Brain microvascular endothelial cell (primary cell): ENCODE measurements around the gene ALDH1L2.

ENCODE experiments used
- DNase-seq: peaks from one replicate; pipeline ENCODE4 v3.0.0-alpha.2; 2020
- H3K27ac ChIP-seq: fragments of 250-450 bp; sonication (Bioruptor Pico); 2 replicates; pipeline ENCODE4 v1.5.1; 2020; ENCODE audit warnings: mild to moderate bottlenecking, moderate library complexity
- H3K27me3 ChIP-seq: fragments of 250-450 bp; sonication (Bioruptor Pico); replicated peaks from 2 replicates; pipeline ENCODE4 v1.5.1; 2020; ENCODE audit warnings: mild to moderate bottlenecking
- H3K36me3 ChIP-seq: fragments of 250-450 bp; sonication (Bioruptor Pico); replicated peaks from 2 replicates; pipeline ENCODE4 v1.5.1; 2020; ENCODE audit warnings: mild to moderate bottlenecking
- H3K4me3 ChIP-seq: 2 replicates; pipeline ENCODE4 v1.5.1; 2011; ENCODE audit warnings: low read depth, mild to moderate bottlenecking, control low read depth, low read length, moderate library complexity
- CTCF ChIP-seq: IDR thresholded peaks from 2 replicates; pipeline ENCODE4 v1.5.1; 2011; ENCODE audit warnings: low read depth, mild to moderate bottlenecking, moderate library complexity, low read length, control low read depth, inconsistent platforms; ENCODE audit errors: missing control alignments
- in situ Hi-C: cut with HindIII; loops from 2 replicates; pipeline ENCODE4 v1.10.0; 2017; ENCODE audit warnings: low sequenced_read_pairs, low pct_ligation_motif_present

The ALDH1L2 gene

GRCh38 chr12:105060715-105061378 is 23.4 kb downstream of the ALDH1L2 start:
- H3K4me3 ChIP-seq, result no peak overlapping the region
- no peaks in the 10 kb centered on the region for H3K27me3 ChIP-seq
- no peak overlapping the region for H3K27ac ChIP-seq
- no peak for TF ChIP-seq CTCF
- in situ Hi-C loops, result no loop called here
- peaks cover 75% of the 10 kb centered on the region for H3K36me3 ChIP-seq
- DNase-seq, result no peak

GRCh38 chr12:105057174-105057573 is 27.1 kb downstream of the ALDH1L2 start:
- H3K36me3 ChIP-seq, result peaks cover 65% of the 10 kb centered on the region
- no peaks in the 10 kb centered on the region for H3K27me3 ChIP-seq
- no peak for DNase-seq
- no peak for TF ChIP-seq CTCF
- in situ Hi-C loops, result no loop called here
- no peak overlapping the region for H3K27ac ChIP-seq
- H3K4me3 ChIP-seq, result no peak overlapping the region

GRCh38 chr12:105053116-105053572 is 31.1 kb downstream of the ALDH1L2 start:
- H3K4me3 ChIP-seq, result no peak overlapping the region
- H3K27me3 ChIP-seq, result no peaks in the 10 kb centered on the region
- DNase-seq, result peak; percentile 74
- in situ Hi-C loops, result no loop called here
- no peak overlapping the region for H3K27ac ChIP-seq
- peak; percentile 92 for TF ChIP-seq CTCF
- peaks cover 63% of the 10 kb centered on the region for H3K36me3 ChIP-seq

DNA sequence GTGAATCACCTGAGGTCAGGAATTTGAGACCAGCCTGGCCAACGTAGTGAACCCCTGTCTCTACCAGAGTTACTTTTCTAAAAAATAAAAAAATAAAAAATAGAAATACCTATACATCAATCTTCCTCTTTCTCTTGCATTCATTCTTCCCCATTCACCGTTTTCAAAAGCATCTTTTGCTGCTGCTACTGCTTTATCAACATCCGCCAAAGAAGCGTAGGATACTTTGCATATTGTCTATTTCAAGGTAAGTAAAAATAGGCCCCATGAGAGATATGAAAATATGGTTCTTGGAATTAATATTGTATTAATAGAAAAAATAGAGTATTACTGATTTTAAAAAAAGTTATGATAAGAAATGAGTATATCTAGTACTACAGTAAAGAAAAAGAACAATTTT is 32.3 kb downstream of the ALDH1L2 start:
- in situ Hi-C loops, result no loop called here
- no peak for TF ChIP-seq CTCF
- DNase-seq, result no peak
- peaks cover 61% of the 10 kb centered on the region for H3K36me3 ChIP-seq
- H3K4me3 ChIP-seq, result no peak overlapping the region
- no peak overlapping the region for H3K27ac ChIP-seq
- H3K27me3 ChIP-seq, result no peaks in the 10 kb centered on the region

DNA sequence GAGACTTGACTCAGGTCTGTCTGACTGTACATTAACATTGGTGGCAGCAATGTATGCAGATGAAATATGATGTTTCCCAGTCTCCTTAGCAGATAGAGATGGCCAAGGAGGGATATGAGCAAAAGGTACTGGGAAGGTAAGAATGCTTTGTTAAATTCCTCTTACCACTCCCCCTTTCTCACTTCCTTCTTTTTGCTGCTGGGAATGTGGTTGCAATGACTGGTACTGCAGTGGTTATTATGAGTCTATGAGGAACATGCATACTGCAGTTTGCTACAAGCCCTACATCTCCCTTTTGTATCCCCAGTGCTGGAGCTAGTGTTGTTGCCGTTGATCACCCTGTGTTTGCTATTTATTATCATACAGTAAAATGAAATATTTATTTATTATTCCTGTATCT is 35.9 kb downstream of the ALDH1L2 start:
- H3K27ac ChIP-seq, result no peak overlapping the region
- H3K27me3 ChIP-seq, result no peaks in the 10 kb centered on the region
- in situ Hi-C loops, result no loop called here
- DNase-seq, result no peak
- H3K4me3 ChIP-seq, result no peak overlapping the region
- TF ChIP-seq CTCF, result no peak
- peaks cover 79% of the 10 kb centered on the region for H3K36me3 ChIP-seq

GRCh38 chr12:105047308-105047707 is 37.0 kb downstream of the ALDH1L2 start:
- H3K27ac ChIP-seq, result no peak overlapping the region
- in situ Hi-C loops, result no loop called here

More at GRCh38 chr12:105047308-105047707, 37.0 kb downstream of the ALDH1L2 start:
- Histone ChIP-seq H3K36me3 (peaks cover 79% of the 10 kb centered on the region), H3K4me3 (no peak overlapping the region), H3K27me3 (no peaks in the 10 kb centered on the region)
- TF ChIP-seq CTCF, result no peak
- DNase-seq, result no peak
